ENCODE measurements around the gene PCCB.
"Not testable (repeated sequence)": the region's sequence is repeated elsewhere in the genome, so short reads cannot be mapped to it uniquely, and the experiment has no call there.

PCCB gene

DNA sequence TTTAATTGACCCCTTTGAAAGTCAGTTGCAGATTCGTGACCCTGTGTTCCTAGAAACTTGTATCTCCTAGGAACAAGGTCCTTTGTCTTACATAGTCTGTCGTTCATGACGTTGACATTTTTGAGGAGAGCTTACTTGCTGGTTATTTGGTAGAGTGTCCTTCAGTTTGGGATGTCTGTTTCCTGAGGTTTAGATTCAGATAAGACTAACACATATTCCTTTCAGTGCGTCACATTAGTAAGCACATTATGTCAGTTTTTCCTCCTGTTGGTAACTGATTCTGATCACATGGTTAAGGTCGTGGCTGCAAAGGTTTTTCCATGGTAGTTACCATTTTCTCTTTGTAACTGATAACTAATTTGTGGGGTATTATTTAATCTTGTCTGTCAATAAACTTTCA lies 80.8 kb downstream of the PCCB start:
- DNase-seq: no peak

- DNase-seq: no peak
Observed at GRCh38 chr3:136332302-136332701, 82.2 kb downstream of the PCCB start.

DNA sequence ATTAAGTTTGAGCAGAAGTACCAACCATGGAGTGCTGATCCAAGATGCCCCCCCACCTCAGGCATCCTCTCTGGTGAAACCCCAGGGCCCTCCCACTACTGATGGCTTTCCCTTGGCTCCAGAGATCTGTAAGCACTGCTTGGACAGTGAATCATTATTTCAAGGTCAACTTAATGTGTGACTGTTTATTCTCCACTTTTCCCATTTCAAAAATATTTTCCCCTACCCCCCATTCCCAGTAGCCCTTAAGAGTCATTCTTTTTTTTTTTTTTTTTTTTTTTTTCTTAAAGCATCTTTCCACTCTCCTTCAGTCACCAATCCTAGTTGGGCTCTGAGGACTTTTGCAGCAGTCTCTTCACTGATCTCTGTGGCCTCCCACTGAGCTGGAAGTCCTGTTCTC lies 82.6 kb downstream of the PCCB start:
- DNase-seq: no peak

GRCh38 chr3:136334209-136334608 lies 84.1 kb downstream of the PCCB start:
- DNase-seq: no peak

- not testable (repeated sequence) for DNase-seq
Observed at GRCh38 chr3:136334726-136335125, 84.6 kb downstream of the PCCB start.

GRCh38 chr3:136336329-136337100 lies 86.4 kb downstream of the PCCB start:
- no peak for DNase-seq

DNA sequence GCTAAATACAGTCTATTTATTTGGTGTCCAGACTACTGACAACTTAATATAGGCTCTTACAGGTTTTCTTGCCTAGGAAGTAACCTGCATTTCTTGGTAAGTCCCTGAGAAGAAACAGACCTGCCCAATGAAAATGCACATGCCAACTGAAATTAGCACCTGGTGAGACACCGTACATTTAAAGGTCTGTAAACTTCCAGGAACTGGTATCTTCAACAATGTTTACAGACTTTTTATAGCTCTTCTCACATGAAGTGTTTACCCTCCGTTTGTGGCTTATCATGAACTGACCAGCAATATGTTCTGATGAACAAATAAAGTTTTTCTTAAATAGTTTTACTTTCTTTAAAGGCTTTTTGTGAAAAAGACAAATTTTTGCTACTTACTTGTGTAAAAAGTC lies 93.3 kb downstream of the PCCB start:
- no peak for DNase-seq

DNA sequence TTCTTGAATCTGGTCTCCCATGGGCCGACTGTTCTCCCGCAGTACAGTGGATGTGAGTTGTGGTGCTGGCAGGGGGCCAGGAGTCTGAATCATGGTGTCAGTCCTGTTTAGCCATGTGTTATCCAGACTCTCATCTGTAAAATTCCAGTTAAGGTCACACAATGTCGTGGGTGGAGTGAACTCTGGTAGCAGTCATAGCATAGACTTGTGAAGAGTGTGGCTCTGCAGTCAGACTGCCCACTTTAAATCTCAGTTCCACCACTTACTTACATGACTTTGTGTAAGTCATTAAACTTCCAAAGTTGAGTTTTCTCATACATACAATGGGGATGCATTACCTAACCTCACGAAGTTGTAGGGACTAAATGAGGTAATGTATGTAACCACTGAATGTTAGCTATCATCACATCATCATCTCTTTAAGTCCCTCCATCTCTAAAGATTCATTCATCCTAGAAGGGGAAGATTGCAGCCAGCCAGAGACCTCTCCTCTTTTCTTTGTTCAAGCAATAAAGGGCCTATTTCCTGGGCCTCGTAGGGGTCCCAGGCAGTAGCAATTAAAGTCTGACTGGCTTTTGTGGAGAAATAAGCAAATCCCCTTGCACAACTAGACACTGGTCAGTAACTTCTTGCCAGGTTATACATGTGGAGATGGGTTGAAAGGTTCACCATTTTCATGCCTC lies 93.9 kb downstream of the PCCB start:
- DNase-seq: no peak

GRCh38 chr3:136346486-136346885 lies 96.3 kb downstream of the PCCB start:
- no peak for DNase-seq

GRCh38 chr3:136350132-136350531 lies 100.0 kb downstream of the PCCB start:
- DNase-seq: no peak

DNA sequence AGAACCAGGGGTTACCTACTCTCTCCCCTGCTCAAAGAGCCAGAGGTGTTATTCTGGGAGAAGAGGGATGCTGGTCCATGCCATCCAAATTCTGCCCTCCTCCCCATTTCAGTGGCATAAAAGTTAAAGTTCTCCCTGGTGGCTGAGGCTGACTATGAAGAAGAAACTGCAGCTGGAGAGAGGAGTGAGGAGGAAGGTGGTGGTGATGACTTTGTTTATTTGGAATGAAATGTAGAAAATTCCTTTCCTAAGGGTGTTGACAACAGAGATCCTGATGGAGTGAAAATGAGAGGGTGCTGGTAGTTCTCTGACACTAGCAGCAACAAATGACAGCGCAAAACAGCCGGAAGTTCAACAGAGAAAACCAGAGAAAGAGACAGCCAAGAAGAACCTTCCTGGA lies 100.4 kb downstream of the PCCB start:
- no peak for DNase-seq

DNA sequence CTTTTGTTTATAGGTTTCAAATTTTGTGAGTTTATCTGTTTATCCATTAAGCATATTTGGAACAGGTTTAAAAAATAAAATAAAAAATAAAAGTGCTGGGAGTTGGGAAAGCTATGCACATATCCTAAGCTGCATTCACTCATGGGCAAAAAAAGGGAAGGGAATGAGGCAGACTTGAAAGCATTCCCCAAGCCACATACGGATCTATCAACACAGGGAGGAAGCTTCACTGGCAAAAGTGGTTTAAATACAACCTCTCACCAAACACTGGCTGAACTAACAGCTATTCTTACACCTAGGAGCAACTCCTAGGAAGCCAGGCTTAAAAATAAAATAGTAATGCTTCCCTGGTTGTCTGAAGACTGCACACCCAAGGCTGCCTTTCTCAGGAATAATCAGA lies 101.2 kb downstream of the PCCB start:
- no peak for DNase-seq

- DNase-seq: no peak
Observed at GRCh38 chr3:136351905-136352304, 101.8 kb downstream of the PCCB start.

GRCh38 chr3:136353461-136353860 lies 103.3 kb downstream of the PCCB start:
- DNase-seq: no peak

- no peak for DNase-seq
Observed at GRCh38 chr3:136366289-136366688, 116.1 kb downstream of the PCCB start.

GRCh38 chr3:136375800-136376199 lies 125.7 kb downstream of the PCCB start:
- DNase-seq: not testable (repeated sequence)

DNA sequence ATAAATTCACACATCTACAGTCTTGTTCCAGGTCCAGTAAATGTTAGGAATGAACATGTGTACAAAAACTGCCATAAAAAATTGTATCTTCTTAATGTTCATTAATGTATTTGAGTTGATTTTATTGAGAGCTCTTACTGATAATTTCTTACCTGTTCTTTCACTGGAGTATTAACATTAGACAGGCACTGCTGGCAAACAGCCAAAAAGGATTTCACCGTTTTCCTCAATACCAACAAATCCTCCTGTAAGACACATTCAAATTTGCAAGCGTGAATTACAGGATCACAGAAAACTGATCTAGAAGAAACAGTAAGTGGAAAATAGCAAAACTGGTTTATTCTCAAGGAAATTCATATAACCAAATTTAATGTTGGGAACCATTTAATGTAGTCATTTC lies 127.4 kb downstream of the PCCB start:
- no peak for DNase-seq

- no peak for DNase-seq
Observed at GRCh38 chr3:136378011-136378410, 127.9 kb downstream of the PCCB start.

Data from cortex of kidney (tissue), 1 donor.